ENCODE measurements around the gene ZFPM1. TPM values are rescaled to one million over a fixed set of nuclear protein-coding genes. Genes with fewer than 3 reads are reported as not detected.

ZFPM1 gene
- total RNA-seq, 4 donors from 2014 or later: 0.40 to 1.4 (median 0.59) TPM

DNA sequence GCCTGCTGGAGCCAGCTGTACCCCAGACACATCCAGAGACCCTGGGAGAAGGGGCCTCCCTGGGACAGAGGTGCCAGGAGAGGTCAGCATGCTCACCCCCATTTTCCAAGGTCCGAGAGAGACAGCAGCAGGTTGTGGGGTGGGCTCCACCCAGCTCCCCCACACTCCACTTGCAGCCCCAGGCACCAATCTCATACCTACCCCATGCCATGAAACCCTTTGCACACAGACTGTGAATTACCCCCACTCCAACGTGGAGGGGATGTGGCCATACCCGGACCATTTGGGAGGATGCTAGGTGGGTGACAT lies 34.0 kb downstream of the ZFPM1 start:
- Histone ChIP-seq H3K9me3 (no peaks in the 10 kb centered on the region), H3K4me3 (no peak overlapping the region), H3K27ac (no peak overlapping the region), H3K4me1 (no peaks in the 10 kb centered on the region), H3K36me3 (no peaks in the 10 kb centered on the region), H3K27me3 (peaks cover 24% of the 10 kb centered on the region)
- TF ChIP-seq EP300 (IDR thresholded peaks at IDR 0.05) (no peak), POLR2A (IDR thresholded peaks at IDR 0.05) (no peak), POLR2AphosphoS5 (IDR thresholded peaks at IDR 0.05) (no peak)
- TF ChIP-seq, protein P1, sequence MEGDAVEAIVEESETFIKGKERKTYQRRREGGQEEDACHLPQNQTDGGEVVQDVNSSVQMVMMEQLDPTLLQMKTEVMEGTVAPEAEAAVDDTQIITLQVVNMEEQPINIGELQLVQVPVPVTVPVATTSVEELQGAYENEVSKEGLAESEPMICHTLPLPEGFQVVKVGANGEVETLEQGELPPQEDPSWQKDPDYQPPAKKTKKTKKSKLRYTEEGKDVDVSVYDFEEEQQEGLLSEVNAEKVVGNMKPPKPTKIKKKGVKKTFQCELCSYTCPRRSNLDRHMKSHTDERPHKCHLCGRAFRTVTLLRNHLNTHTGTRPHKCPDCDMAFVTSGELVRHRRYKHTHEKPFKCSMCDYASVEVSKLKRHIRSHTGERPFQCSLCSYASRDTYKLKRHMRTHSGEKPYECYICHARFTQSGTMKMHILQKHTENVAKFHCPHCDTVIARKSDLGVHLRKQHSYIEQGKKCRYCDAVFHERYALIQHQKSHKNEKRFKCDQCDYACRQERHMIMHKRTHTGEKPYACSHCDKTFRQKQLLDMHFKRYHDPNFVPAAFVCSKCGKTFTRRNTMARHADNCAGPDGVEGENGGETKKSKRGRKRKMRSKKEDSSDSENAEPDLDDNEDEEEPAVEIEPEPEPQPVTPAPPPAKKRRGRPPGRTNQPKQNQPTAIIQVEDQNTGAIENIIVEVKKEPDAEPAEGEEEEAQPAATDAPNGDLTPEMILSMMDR (IDR thresholded peaks at IDR 0.05): no peak
- ATAC-seq: no peak
- WGBS, 2 donors (ENCODE audit: low coverage in 1 of 2): 67% methylated on average over 2 of the region's 3 CpGs; no CpG with 5 or more reads in 1 of the 2 donors

DNA sequence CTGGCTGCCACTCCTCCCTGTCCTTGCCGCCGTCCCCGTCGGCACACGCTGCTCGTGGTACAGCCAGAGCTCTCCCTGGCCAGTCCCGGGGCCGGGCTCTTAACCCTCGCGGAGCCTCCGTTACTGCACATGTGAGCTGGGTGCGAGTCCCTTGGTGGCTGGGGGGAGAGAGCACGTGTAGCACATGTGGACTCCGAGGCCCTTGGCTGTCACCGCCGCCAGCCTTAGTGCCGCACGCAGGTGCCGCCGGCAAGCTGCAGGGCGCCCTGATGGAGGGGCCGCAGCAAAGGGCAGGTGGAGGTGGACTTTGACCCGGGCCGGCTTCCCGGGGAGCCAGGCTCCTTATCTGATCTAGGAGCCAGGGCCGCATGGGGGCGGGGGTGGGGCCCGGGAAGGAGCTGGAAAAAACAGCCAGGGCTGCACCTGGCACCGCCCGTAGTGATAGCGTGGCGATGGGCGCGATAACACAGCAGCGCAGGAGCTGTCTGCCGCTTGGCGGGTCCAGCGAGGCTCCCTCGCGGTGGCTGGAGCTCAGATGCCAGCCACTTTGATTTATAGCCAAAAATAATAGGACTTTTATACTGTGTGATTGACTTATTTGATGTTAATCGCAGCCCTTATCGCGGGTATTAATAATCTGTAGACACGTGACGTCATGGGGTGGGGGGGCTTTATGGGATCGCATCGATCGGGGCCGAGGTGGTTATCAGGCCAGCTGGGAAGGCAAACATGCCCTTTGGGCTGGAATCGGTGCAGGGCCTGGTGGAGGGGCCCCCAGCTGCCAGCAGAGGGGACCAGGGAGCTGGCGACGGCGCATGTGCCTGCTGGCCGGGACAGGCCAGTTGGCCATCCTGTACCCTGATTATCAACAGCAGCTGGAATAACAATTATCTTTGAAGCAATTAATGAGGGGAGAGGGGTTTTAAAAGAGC lies 35.1 kb downstream of the ZFPM1 start:
- Histone ChIP-seq H3K36me3 (no peaks in the 10 kb centered on the region), H3K4me1 (no peaks in the 10 kb centered on the region), H3K4me3 (no peak overlapping the region), H3K27ac (no peak overlapping the region), H3K9me3 (no peaks in the 10 kb centered on the region), H3K27me3 (peaks cover 12% of the 10 kb centered on the region)
- WGBS, 2 donors (ENCODE audit: low coverage in 1 of 2): 81 to 93% methylated on average over 9 to 21 of the region's 54 CpGs
- no peak for TF ChIP-seq POLR2A (IDR thresholded peaks at IDR 0.05)
- TF ChIP-seq, protein P1 (IDR thresholded peaks at IDR 0.05): no peak
- no peak for ATAC-seq

DNA sequence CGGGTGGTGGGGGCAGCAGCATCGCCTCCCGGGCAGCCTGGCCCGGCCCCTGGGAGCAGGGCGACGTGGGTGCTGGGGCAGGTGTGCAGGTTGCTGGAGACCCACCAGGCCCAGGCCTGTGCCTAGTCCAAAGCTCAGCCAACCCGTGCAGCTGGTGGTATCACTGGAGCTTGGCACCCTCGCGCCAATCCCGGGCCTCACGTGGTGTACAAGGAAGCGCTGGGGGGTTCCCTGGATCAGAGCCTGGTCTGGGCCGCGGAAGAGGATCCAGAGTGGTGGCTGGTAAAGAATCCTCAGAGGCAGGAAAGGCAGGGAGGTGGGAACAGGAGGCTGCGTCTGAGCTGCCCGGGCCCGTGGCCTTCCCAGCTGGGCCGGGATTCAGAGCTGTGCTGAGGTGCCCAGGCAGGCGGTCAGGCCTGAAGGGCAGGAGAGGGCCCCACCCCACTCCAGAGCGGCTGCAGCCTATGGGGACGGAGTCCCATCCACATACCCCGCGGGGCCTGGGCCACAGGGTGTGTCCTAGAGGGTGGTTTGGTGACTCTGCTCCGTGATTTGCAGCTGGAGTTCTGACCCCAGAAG lies 36.2 kb downstream of the ZFPM1 start:
- no peak for TF ChIP-seq POLR2AphosphoS5 (IDR thresholded peaks at IDR 0.05)
- TF ChIP-seq, protein P1 (IDR thresholded peaks at IDR 0.05): no peak
- TF ChIP-seq POLR2A (IDR thresholded peaks at IDR 0.05): no peak
- no peak for TF ChIP-seq EP300 (IDR thresholded peaks at IDR 0.05)
- no peaks in the 10 kb centered on the region for H3K36me3 ChIP-seq
- H3K27ac ChIP-seq: no peak overlapping the region
- no peak overlapping the region for H3K4me3 ChIP-seq
- H3K27me3 ChIP-seq: peaks cover 2% of the 10 kb centered on the region
- WGBS, 2 donors (ENCODE audit: low coverage in 1 of 2): 85% methylated on average over 5 of the region's 24 CpGs; no CpG with 5 or more reads in 1 of the 2 donors
- no peaks in the 10 kb centered on the region for H3K4me1 ChIP-seq
- no peak for ATAC-seq
- no peaks in the 10 kb centered on the region for H3K9me3 ChIP-seq

DNA sequence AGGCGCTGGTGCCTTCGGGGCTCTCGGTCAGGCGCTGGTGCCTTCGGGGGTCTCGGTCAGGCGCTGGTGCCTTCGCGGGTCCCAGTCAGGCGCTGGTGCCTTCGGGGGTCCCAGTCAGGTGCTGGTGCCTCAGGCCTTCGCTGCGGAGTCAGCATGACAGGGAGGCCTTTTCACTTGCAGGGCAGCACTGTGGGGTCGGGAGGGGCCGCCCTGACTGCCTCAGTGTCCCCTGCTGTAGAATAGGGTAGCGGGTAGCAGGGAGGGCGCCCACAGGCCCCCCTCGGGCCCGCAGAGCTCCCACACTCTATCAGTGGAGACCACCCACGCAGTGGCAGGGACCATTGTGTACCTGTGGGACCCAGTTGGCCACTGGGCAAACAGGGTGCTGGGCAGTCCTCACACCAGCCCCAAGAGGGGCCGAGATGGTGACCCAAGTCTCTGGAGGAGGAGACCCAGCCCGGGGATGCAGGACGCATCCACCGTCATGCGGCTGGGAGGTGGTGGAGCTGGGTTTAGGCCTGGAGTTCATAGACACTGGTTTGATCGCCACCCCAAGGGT lies 38.0 kb downstream of the ZFPM1 start:
- TF ChIP-seq POLR2A (IDR thresholded peaks at IDR 0.05): no peak
- TF ChIP-seq, protein P1 (IDR thresholded peaks at IDR 0.05): no peak

More for the DNA sequence above, 38.0 kb downstream of the ZFPM1 start:
- peaks cover 0 to 9% (median 0%) of the 10 kb centered on the region in 3 donors for H3K9me3 ChIP-seq
- no peaks in the 10 kb centered on the region for H3K4me1 ChIP-seq
- ATAC-seq: no peak
- H3K27me3 ChIP-seq: no peaks in the 10 kb centered on the region
- no peak overlapping the region for H3K4me3 ChIP-seq
- WGBS, 2 donors (ENCODE audit: low coverage in 1 of 2): no CpG with 5 or more reads among the region's 26 CpGs
- no peaks in the 10 kb centered on the region for H3K36me3 ChIP-seq
- no peak overlapping the region for H3K27ac ChIP-seq
